GM12874 (cell line): ENCODE data around the gene ARSB.

Experiments used
- CTCF ChIP-seq: IDR thresholded peaks from 2 replicates; pipeline ENCODE4 v1.5.1; 2011; ENCODE audit warnings: low read depth, mild to moderate bottlenecking, control low read depth, low read length, moderate library complexity; ENCODE audit not compliant: insufficient read depth

ARSB gene

DNA sequence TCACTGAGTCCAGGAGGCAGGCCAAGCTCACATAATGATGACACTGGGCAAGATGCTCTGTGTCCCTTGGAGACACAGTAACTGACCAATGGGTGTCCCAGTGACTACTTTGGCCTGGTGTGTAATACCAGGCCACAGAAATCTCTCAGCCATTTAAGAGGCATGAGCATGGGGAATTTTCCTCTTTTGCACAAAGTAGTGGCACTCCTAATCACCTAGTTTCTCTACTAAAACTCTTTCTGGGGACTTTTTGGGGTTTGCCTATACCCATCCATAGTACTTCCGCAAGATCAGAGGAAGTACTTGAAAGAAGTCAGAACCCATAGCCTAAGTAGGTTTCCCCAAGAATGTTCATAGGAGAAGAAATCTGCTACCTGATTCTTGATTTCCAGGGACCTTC, 161.9 kb downstream of the ARSB start:
- TF ChIP-seq CTCF = no peak

- TF ChIP-seq CTCF = no peak
Observed at GRCh38 chr5:78821536-78822021, 163.5 kb downstream of the ARSB start.

DNA sequence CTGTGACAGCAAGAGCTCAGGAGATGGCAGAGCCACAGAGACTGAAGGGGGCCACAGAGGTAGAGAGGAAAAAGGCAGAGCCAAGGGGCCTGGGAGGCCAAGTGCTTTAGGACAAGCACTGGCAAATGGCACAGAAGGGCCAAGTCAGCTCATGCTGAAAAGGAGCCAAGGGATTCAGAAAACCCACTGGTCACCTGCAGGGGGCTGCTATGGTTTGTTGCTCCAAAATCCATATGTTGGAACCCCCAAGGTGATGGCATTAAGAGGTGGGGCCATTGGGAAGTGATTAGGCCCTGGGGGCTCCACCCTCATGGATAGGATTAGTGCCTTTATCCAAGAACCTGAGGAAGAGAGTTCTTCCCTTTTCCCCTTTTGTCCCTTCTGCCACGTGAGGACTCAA, 165.4 kb downstream of the ARSB start:
- TF ChIP-seq CTCF = no peak

- no peak for TF ChIP-seq CTCF
Observed at GRCh38 chr5:78819166-78819565, 165.9 kb downstream of the ARSB start.

DNA sequence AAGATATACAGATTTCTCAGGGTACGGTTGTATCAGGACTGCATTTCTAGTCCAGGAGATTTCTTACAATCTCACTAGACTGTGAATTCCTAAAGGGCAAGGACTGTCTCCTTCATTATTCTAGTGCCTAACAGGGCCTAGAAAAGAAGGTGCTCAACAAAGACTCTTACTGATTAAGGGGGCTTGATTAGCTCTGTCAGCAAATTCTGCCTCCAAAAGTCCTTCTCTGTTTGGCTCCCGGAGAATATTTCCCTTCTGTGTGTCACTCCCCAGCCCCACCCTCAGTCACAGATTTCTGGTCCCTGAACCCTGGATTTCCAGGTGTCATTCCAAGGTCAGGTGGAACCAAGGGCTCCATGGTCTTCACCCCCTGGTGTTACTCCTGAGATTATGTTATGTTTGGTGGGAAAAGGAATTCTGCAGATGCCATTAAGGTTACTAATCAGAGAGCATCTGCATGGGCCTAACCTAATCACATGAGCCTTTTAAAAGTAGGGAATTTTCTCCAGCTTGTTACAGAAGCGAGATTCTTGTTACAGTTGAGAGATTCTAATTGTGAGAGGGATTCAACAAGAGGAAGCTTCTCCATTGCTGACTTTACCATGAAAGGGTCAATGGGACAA, 168.9 kb downstream of the ARSB start:
- no peak for TF ChIP-seq CTCF

GRCh38 chr5:78813906-78814530, 171.1 kb downstream of the ARSB start:
- no peak for TF ChIP-seq CTCF

- no peak for TF ChIP-seq CTCF
Observed at GRCh38 chr5:78813286-78813685, 171.8 kb downstream of the ARSB start.
